Ecto neural progenitor cell (in vitro differentiated cells): ENCODE data around the gene SLC35G4.
"Not testable (repeated sequence)": the region's sequence is repeated elsewhere in the genome, so short reads cannot be mapped to it uniquely, and the experiment has no call there.

Experiments
- DNase-seq: peaks from one replicate; pipeline ENCODE4 v3.0.0-alpha.2; 2018; ENCODE audit warnings: low spot score

Gene SLC35G4

GRCh38 chr18:11613611-11614010 lies 4.2 kb downstream of the SLC35G4 start:
- DNase-seq = not testable (repeated sequence)

- not testable (repeated sequence) for DNase-seq
Observed at GRCh38 chr18:11614042-11614441, 4.6 kb downstream of the SLC35G4 start.

GRCh38 chr18:11614981-11615380 lies 5.6 kb downstream of the SLC35G4 start:
- DNase-seq = not testable (repeated sequence)

- DNase-seq = not testable (repeated sequence)
Observed at GRCh38 chr18:11647310-11647709, 37.9 kb downstream of the SLC35G4 start.

GRCh38 chr18:11647804-11648203 lies 38.4 kb downstream of the SLC35G4 start:
- not testable (repeated sequence) for DNase-seq

- DNase-seq = peak; percentile 19
Observed at GRCh38 chr18:11649839-11650238, 40.4 kb downstream of the SLC35G4 start.

GRCh38 chr18:11651899-11652298 lies 42.5 kb downstream of the SLC35G4 start:
- DNase-seq = no peak

GRCh38 chr18:11653521-11653920 lies 44.1 kb downstream of the SLC35G4 start:
- DNase-seq = no peak

- peak; percentile 83 for DNase-seq
Observed at GRCh38 chr18:11654736-11655605, 45.6 kb downstream of the SLC35G4 start.

- DNase-seq = no peak
Observed at GRCh38 chr18:11655606-11655932, 46.2 kb downstream of the SLC35G4 start.

- DNase-seq = no peak
Observed at GRCh38 chr18:11657152-11657551, 47.8 kb downstream of the SLC35G4 start.

- DNase-seq = no peak
Observed at GRCh38 chr18:11657554-11657953, 48.2 kb downstream of the SLC35G4 start.

GRCh38 chr18:11658019-11658418 lies 48.6 kb downstream of the SLC35G4 start:
- DNase-seq = no peak

- DNase-seq = no peak
Observed at GRCh38 chr18:11658989-11659388, 49.6 kb downstream of the SLC35G4 start.
